Activated naive CD4-positive, alpha-beta T cell treated with anti-CD3 and anti-CD28 coated beads, Interleukin-2, amount 10 ng/mL, durations not matched to agents 7 days and 5 days (primary cell): ENCODE results near the gene NSD2.

Source experiments
- CTCF ChIA-PET: fragments of 350-600 bp; sonication (Branson Sonifier 250); formaldehyde crosslinking; loops from one replicate; lab custom pipeline; 2021; ENCODE audit warnings: antibody characterized with exemption; lab: Charles Lee
- DNase-seq: peaks from one replicate; pipeline ENCODE4 v3.0.0-alpha.2; 2020
- H3K27ac Mint-ChIP-seq: one replicate; pipeline ENCODE4 v1.8.0; 2021; ENCODE audit warnings: mild to moderate bottlenecking, moderate library complexity, mixed read lengths
- H3K27me3 Mint-ChIP-seq: one replicate; pipeline ENCODE4 v1.8.0; 2021; ENCODE audit warnings: mild to moderate bottlenecking, mixed read lengths
- H3K36me3 Mint-ChIP-seq: one replicate; pipeline ENCODE4 v1.8.0; 2021; ENCODE audit warnings: mixed read lengths
- H3K4me1 Mint-ChIP-seq: one replicate; pipeline ENCODE4 v1.8.0; 2021; ENCODE audit warnings: mixed read lengths
- H3K4me3 Mint-ChIP-seq: one replicate; pipeline ENCODE4 v1.8.0; 2021; ENCODE audit warnings: mild to moderate bottlenecking, moderate library complexity, mixed read lengths
- H3K9me3 Mint-ChIP-seq: one replicate; pipeline ENCODE4 v1.8.0; 2021; ENCODE audit warnings: mixed read lengths

Gene NSD2

GRCh38 chr4:1851575-1852410 lies 19.4 kb upstream of the NSD2 start:
- H3K9me3 Mint-ChIP-seq: no peaks in the 10 kb centered on the region
- DNase-seq: no peak
- H3K4me3 Mint-ChIP-seq: no peak overlapping the region
- H3K27me3 Mint-ChIP-seq: no peaks in the 10 kb centered on the region
- H3K27ac Mint-ChIP-seq: peak overlapping the region; percentile 50
- H3K4me1 Mint-ChIP-seq: peaks cover 43% of the 10 kb centered on the region
- H3K36me3 Mint-ChIP-seq: peaks cover 10% of the 10 kb centered on the region
- CTCF ChIA-PET: interaction anchor here (0.6 to 1.0 kb wide), 3 partner anchors 9 to 47 kb away, joined by 3 read pairs; no protein-coding TSS in a partner anchor

DNA sequence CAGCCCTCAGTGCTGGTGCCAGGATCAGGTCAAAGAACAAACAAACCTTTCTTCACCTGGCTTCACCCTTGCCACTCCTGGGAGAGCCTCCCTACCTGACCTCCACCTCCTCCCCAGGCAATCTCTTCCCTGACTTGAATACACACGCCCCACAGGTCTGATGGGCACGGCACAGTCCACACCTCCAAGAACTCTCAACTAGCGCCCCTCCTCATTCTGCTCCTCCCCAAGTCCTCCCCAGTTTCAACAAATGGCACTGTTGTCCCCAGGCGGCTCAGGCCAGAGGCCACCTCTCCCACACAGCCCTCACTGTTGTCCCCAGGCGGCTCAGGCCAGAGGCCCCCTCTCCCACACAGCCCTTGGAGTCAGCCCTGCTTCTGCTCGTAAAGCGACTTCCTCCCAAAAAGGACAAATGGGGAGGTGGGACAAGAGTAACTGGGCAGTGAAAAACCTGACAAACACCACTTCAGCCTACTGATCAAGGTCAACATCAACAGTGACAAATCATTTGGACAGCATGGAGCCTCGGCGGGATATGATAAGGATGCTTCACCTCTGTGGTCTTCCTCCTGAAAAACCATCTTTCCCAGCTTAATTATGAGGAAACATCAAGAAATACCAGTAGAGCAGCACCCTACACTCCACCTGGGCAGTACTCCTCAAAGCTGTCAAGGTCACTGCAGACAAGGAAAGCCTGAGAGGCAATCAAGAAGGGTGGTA lies 18.1 kb upstream of the NSD2 start:
- no peak overlapping the region for H3K4me3 Mint-ChIP-seq
- H3K4me1 Mint-ChIP-seq: peaks cover 52% of the 10 kb centered on the region
- H3K27me3 Mint-ChIP-seq: no peaks in the 10 kb centered on the region
- H3K36me3 Mint-ChIP-seq: peaks cover 6% of the 10 kb centered on the region
- no peaks in the 10 kb centered on the region for H3K9me3 Mint-ChIP-seq
- DNase-seq: no peak
- H3K27ac Mint-ChIP-seq: no peak overlapping the region
- CTCF ChIA-PET: interaction anchor here (2.2 kb wide), 1 partner anchor 46 kb away, joined by 16 read pairs; no protein-coding TSS in a partner anchor

DNA sequence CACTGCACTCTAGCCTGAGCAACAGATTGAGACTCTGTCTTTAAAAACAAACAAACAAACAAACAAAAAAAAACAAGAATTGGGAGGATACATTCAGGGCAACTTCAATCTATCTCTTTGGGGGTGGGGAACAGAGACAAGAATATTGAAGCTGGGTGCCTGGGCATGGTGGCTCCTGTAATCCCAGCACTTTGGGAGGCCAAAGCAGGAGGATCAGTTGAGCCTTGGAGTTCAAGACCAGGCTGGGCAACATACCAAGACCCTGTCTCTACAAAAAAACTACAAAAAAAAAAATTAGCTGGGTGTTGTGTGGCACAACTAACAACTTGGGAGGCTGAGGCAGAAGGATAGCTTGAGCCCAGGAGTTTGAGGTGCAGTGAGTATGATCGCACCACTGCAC lies 16.4 kb upstream of the NSD2 start:
- no peaks in the 10 kb centered on the region for H3K9me3 Mint-ChIP-seq
- H3K27me3 Mint-ChIP-seq: no peaks in the 10 kb centered on the region
- H3K4me3 Mint-ChIP-seq: peak overlapping the region; percentile 79
- peak overlapping the region; percentile 83 for H3K27ac Mint-ChIP-seq
- peaks cover 6% of the 10 kb centered on the region for H3K36me3 Mint-ChIP-seq
- H3K4me1 Mint-ChIP-seq: peaks cover 53% of the 10 kb centered on the region
- CTCF ChIA-PET: interaction anchor here (0.6 to 2.2 kb wide), 2 partner anchors 44 to 48 kb away, joined by 5 to 16 read pairs; no protein-coding TSS in a partner anchor
- no peak for DNase-seq

GRCh38 chr4:1855333-1856070 lies 15.7 kb upstream of the NSD2 start:
- peak overlapping the region; percentile 79 for H3K4me3 Mint-ChIP-seq
- peak; percentile 48 for DNase-seq
- CTCF ChIA-PET: interaction anchor here (0.6 to 2.2 kb wide), 2 partner anchors 44 to 47 kb away, joined by 5 to 16 read pairs; no protein-coding TSS in a partner anchor
- H3K4me1 Mint-ChIP-seq: peaks cover 49% of the 10 kb centered on the region
- no peaks in the 10 kb centered on the region for H3K9me3 Mint-ChIP-seq
- peaks cover 6% of the 10 kb centered on the region for H3K36me3 Mint-ChIP-seq
- peak overlapping the region; percentile 70 for H3K27ac Mint-ChIP-seq
- no peaks in the 10 kb centered on the region for H3K27me3 Mint-ChIP-seq

DNA sequence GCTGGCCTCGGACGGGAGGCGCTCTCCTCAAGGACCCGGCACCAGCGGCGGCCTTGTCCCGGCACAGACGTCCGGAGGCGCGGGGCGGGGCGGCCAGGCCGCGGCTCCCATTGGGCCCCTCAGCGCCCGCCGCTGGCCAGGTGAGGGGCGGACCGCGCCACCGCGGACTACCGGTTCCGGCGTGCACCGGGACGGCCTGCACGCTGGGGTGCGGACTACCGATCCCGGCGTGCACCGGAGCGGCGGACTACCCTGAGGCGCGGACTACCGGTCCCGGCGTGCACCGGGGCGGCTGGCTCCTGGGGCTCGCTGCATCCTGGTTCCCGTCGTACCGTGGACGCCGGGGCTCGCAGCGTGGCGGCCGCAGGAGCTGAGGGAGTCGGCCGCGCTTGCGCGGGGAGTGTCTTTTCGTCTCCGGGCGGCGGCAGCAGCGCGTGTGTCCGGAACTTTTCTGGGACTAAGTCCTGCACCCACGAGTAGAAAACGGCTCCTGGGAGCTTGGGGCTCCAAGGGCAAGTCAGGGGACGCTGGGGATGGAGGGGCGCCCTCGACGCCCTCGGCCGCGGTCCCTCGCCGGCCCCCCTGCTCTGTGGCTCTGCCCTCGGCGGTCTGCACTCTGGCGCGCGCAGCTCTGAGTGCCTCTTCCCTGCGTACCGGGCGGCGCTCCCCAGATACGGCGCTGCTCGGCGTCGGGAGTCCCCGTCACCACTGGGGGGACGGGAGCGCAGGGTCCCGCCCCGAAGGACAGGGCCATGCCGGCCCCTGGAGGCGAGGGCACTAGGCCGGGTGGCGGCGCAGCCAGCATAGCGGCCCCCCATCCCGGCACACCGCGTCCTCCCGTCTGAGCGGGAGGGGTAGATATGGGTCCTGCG lies 14.9 kb upstream of the NSD2 start, which contains the start of gene LETM1:
TSS of gene LETM1 (minus strand) at position 86 of the 872 bp plus-strand sequence. CDS start 206 bp downstream, outside the sequence.
- peak; percentile 96 for DNase-seq
- Mint-ChIP-seq H3K27me3 (no peaks in the 10 kb centered on the region), H3K36me3 (peaks cover 6% of the 10 kb centered on the region), H3K27ac (peak within 1 kb of the TSS; percentile 77), H3K4me3 (peak within 1 kb of the TSS; percentile 79), H3K9me3 (no peaks in the 10 kb centered on the region), H3K4me1 (peaks cover 44% of the 10 kb centered on the region)
- CTCF ChIA-PET: interaction anchor here (1.3 kb wide), 1 partner anchor 10 kb away, joined by 3 read pairs; no protein-coding TSS in a partner anchor

DNA sequence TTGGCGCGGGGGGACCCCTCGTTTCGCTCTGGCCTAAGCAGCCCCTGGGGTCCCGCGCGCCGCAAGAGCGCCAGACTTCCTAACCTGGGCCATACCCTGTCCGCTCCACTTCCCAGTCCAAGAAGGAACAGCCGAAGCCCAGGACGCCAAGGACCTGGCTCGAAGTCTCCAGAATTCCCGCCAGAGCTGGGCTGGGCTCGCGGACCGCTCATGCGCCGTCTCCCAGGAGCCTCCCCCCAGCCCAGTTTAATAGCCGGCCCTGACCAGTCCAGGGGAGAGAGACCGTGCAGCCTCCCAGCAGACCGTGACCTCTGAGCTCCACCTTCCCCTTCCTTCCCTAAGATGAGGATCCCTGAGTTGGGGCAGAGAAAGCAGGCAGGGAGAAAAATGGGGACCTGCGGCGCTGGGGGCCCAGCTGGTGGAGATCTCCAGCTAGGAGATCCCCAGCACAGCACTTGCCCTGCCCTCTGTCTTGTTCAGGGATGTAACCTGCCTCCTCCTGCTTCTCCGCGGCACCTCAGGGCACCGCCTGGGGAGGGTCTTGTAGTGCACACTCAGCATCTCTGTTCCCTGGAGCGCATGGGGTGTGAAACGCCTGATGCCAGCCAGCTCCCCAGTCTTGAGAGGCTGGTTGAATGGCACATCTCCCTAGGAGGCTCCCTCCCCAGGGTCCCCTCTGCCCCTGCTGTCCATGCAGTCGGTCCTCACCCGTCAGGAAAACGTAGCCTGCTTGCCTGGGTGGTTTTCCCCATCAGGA lies 14.1 kb upstream of the NSD2 start:
- CTCF ChIA-PET: interaction anchor here (1.3 to 1.8 kb wide), 2 partner anchors 10 to 42 kb away, joined by 3 to 11 read pairs; no protein-coding TSS in a partner anchor
- Mint-ChIP-seq H3K9me3 (no peaks in the 10 kb centered on the region), H3K4me3 (peak overlapping the region; percentile 79), H3K27me3 (no peaks in the 10 kb centered on the region), H3K4me1 (peaks cover 46% of the 10 kb centered on the region), H3K27ac (peak overlapping the region; percentile 62), H3K36me3 (peaks cover 6% of the 10 kb centered on the region)
- DNase-seq: no peak

DNA sequence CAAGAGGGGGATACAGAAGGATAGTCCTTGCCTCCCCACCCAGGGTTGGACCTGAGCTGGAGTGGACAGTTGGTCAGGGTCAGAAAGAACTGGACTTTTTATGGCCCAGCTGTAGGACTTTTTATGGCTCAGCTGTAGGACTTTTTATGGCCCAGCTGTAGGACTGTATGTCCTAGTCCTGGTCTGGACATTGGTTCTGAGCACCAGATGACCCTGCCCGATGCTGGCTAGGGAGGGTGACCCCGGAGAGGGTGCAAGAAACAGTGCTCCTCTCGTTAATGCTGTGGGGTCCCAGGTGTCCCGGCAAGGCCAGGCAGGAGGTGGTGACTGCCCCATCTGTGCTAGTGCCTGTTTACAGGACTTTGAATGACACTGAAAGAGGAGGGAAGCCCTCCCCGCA lies 13.3 kb upstream of the NSD2 start:
- Mint-ChIP-seq H3K4me3 (no peak overlapping the region), H3K27ac (no peak overlapping the region), H3K36me3 (peaks cover 3% of the 10 kb centered on the region), H3K4me1 (peaks cover 44% of the 10 kb centered on the region), H3K27me3 (no peaks in the 10 kb centered on the region), H3K9me3 (no peaks in the 10 kb centered on the region)
- DNase-seq: no peak
- CTCF ChIA-PET: interaction anchor here (1.3 to 1.8 kb wide), 2 partner anchors 9 to 41 kb away, joined by 3 to 11 read pairs; no protein-coding TSS in a partner anchor

DNA sequence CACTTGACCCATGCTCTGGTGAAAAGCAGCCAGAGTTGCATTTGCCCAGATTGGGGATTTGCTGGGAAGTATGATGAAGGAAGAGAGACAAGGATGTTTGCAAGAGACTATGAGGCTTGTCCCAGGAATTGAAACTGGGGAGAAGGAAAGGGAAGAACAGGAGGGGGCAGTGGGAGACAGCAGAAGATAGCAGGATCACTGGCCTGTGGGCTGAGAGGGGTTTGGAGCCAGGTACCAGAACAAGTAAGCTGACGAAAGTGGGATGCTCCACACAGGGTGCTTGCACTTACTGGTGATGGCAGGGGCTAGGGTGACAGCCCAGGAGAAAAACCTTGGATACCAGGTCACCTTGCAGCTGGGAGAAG lies 11.8 kb upstream of the NSD2 start:
- H3K4me1 Mint-ChIP-seq: peaks cover 40% of the 10 kb centered on the region
- peaks cover 4% of the 10 kb centered on the region for H3K27me3 Mint-ChIP-seq
- H3K27ac Mint-ChIP-seq: no peak overlapping the region
- H3K4me3 Mint-ChIP-seq: no peak overlapping the region
- CTCF ChIA-PET: interaction anchor here (1.2 kb wide), 1 partner anchor 40 kb away, joined by 6 read pairs; no protein-coding TSS in a partner anchor
- no peaks in the 10 kb centered on the region for H3K36me3 Mint-ChIP-seq
- DNase-seq: no peak
- H3K9me3 Mint-ChIP-seq: no peaks in the 10 kb centered on the region

- Mint-ChIP-seq H3K9me3 (no peaks in the 10 kb centered on the region), H3K36me3 (no peaks in the 10 kb centered on the region), H3K27me3 (peaks cover 16% of the 10 kb centered on the region), H3K4me1 (peaks cover 29% of the 10 kb centered on the region), H3K4me3 (peak overlapping the region; percentile 70), H3K27ac (peak overlapping the region; percentile 73)
- CTCF ChIA-PET: interaction anchor here (0.7 to 1.2 kb wide), 2 partner anchors 8 to 37 kb away, joined by 3 read pairs; no protein-coding TSS in a partner anchor
- peak; percentile 59 for DNase-seq
These were observed 8.9 kb upstream of the NSD2 start for GRCh38 chr4:1862055-1862911.

DNA sequence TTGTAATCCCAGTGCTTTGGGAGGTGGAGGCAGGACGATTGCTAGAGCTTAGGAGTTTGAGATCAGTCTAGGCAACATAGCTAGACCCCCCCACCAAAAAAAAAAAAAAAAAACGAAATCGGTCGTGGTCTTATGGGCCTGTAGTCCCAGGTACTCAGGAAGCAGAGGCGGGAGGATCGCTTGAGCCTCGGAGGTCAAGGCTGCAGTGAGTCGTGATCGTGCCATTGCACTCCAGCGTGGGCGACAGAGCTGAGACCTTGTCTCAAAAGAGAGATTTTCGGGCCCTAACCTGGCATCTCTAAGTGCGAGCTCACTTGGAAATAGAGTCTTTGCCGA lies 8.3 kb upstream of the NSD2 start:
- Mint-ChIP-seq H3K36me3 (no peaks in the 10 kb centered on the region), H3K27ac (peak overlapping the region; percentile 69), H3K27me3 (peaks cover 16% of the 10 kb centered on the region), H3K4me1 (peaks cover 25% of the 10 kb centered on the region), H3K4me3 (peak overlapping the region; percentile 60), H3K9me3 (no peaks in the 10 kb centered on the region)
- CTCF ChIA-PET: no interaction called here
- no peak for DNase-seq

DNA sequence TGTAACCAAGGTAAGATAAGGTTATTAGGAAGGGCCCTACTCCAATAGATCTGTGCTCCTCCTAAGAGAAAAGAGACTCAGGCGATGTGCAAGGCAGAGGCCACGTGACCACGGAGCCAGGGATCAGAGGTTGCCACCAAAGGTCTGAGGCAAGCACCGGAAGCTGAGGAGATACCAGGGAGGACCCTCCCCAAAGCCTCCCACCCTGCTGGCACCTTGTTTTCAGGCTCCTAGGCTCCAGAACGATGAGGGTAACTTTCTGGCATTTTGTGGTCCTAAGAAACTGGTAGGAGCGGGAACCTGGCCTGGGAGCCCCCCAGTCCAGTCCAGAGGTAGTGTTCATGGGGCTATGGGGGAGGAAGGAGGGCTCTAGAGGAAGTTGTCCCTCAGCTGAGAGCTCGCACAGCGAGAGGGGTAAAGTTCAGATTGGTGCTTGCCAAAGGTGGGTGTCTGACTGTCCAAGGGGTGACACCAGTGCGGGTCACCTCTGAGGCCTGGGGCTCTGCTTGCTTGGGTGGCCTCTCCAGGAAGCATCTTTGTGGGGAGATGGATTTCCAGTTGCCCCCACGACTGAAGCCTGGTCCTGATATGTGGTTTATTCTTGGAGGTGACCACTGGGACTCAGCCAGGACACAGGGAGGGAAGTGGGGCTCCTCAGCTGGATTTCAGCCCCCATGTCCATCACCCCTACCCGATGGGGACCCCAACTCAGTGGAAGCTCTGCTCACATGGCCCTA lies 7.7 kb upstream of the NSD2 start:
- Mint-ChIP-seq H3K4me1 (peaks cover 25% of the 10 kb centered on the region), H3K4me3 (peak overlapping the region; percentile 60), H3K27me3 (peaks cover 16% of the 10 kb centered on the region), H3K27ac (no peak overlapping the region), H3K36me3 (no peaks in the 10 kb centered on the region), H3K9me3 (no peaks in the 10 kb centered on the region)
- DNase-seq: no peak
- CTCF ChIA-PET: no interaction called here
